Measurements from ENCODE around the gene C12orf57.

- TF ChIP-seq, protein P1, sequence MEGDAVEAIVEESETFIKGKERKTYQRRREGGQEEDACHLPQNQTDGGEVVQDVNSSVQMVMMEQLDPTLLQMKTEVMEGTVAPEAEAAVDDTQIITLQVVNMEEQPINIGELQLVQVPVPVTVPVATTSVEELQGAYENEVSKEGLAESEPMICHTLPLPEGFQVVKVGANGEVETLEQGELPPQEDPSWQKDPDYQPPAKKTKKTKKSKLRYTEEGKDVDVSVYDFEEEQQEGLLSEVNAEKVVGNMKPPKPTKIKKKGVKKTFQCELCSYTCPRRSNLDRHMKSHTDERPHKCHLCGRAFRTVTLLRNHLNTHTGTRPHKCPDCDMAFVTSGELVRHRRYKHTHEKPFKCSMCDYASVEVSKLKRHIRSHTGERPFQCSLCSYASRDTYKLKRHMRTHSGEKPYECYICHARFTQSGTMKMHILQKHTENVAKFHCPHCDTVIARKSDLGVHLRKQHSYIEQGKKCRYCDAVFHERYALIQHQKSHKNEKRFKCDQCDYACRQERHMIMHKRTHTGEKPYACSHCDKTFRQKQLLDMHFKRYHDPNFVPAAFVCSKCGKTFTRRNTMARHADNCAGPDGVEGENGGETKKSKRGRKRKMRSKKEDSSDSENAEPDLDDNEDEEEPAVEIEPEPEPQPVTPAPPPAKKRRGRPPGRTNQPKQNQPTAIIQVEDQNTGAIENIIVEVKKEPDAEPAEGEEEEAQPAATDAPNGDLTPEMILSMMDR (IDR thresholded peaks at IDR 0.05; ENCODE audit: low read length), result no peak
- no peak for TF ChIP-seq EZH2 (IDR thresholded peaks at IDR 0.05; ENCODE audit: borderline replicate concordance, low read length)
Measured at GRCh38 chr12:6938353-6939190, 5.2 kb upstream of the C12orf57 start.
